AG08396 (cell line): ENCODE measurements around the gene TIMP2.
"Not testable (repeated sequence)": the region's sequence is repeated elsewhere in the genome, so short reads cannot be mapped to it uniquely, and the experiment has no call there.

Experiments
- DNase-seq: peaks from one replicate; pipeline ENCODE4 v3.0.0; 2012; ENCODE audit warnings: low spot score, mixed read lengths

TIMP2 gene

GRCh38 chr17:78905541-78905940 is 19.6 kb downstream of the TIMP2 start:
- no peak for DNase-seq

- no peak for DNase-seq
Observed at GRCh38 chr17:78905116-78905515, 20.1 kb downstream of the TIMP2 start.

- DNase-seq = no peak
Observed at GRCh38 chr17:78904371-78904770, 20.8 kb downstream of the TIMP2 start.

GRCh38 chr17:78903101-78903779 is 21.9 kb downstream of the TIMP2 start, which contains the start of gene CEP295NL:
Gene CEP295NL, minus strand, starts transcription at chr17:78903201. Its CDS starts 1,373 bp downstream, at chr17:78901828.
- DNase-seq = peak; percentile 63

- not testable (repeated sequence) for DNase-seq
Observed at GRCh38 chr17:78902231-78902630, 23.0 kb downstream of the TIMP2 start.

- DNase-seq = no peak
Observed at GRCh38 chr17:78901806-78902205, 23.4 kb downstream of the TIMP2 start.

- no peak for DNase-seq
Observed at GRCh38 chr17:78900816-78901215, 24.4 kb downstream of the TIMP2 start.

GRCh38 chr17:78899361-78900260 is 25.6 kb downstream of the TIMP2 start:
- peak; percentile 74 for DNase-seq

- DNase-seq = no peak
Observed at GRCh38 chr17:78898947-78899346, 26.2 kb downstream of the TIMP2 start.

GRCh38 chr17:78898075-78898836 is 26.9 kb downstream of the TIMP2 start:
- DNase-seq = no peak

GRCh38 chr17:78897664-78898047 is 27.5 kb downstream of the TIMP2 start:
- DNase-seq = no peak

GRCh38 chr17:78896834-78897663 is 28.1 kb downstream of the TIMP2 start:
- DNase-seq = no peak

GRCh38 chr17:78896091-78896833 is 28.9 kb downstream of the TIMP2 start:
- DNase-seq = no peak

- DNase-seq = no peak
Observed at GRCh38 chr17:78895322-78895721, 29.9 kb downstream of the TIMP2 start.

- DNase-seq = no peak
Observed at GRCh38 chr17:78893684-78894083, 31.5 kb downstream of the TIMP2 start.

- DNase-seq = no peak
Observed at GRCh38 chr17:78892936-78893379, 32.2 kb downstream of the TIMP2 start.

GRCh38 chr17:78892520-78892919 is 32.7 kb downstream of the TIMP2 start:
- DNase-seq = no peak

- DNase-seq = no peak
Observed at GRCh38 chr17:78892062-78892456, 33.1 kb downstream of the TIMP2 start.

GRCh38 chr17:78891406-78892061 is 33.7 kb downstream of the TIMP2 start:
- DNase-seq = no peak

- no peak for DNase-seq
Observed at GRCh38 chr17:78890498-78890897, 34.7 kb downstream of the TIMP2 start.
